Medulla oblongata (tissue), 1 donor: ENCODE measurements around the gene BEGAIN.

ENCODE experiments used
- DNase-seq: peaks from one replicate; pipeline ENCODE4 v3.0.0-alpha.2; 2015; ENCODE audit errors: extremely low spot score

The BEGAIN gene

GRCh38 chr14:100536721-100537445 lies 50.3 kb downstream of the BEGAIN start:
- no peak for DNase-seq

DNA sequence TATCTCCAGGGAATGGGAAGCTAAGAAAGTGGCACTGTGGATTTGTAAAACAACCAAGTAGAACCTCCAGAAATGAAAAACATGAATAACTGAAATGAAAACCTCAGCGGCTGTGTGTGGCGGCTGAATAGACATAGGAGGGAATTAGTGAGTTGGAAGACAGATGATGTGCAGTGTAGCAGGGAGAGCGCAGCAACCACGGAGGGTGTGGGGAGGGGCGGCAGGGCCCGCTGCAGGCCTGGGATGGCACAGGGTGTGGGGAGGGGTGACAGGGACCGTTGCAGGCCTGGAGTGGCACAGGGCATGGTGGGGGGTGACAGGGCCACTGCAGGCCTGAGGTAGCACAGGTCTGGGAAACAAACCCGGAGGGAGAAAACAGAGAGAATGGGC lies 51.1 kb downstream of the BEGAIN start:
- DNase-seq, result no peak

DNA sequence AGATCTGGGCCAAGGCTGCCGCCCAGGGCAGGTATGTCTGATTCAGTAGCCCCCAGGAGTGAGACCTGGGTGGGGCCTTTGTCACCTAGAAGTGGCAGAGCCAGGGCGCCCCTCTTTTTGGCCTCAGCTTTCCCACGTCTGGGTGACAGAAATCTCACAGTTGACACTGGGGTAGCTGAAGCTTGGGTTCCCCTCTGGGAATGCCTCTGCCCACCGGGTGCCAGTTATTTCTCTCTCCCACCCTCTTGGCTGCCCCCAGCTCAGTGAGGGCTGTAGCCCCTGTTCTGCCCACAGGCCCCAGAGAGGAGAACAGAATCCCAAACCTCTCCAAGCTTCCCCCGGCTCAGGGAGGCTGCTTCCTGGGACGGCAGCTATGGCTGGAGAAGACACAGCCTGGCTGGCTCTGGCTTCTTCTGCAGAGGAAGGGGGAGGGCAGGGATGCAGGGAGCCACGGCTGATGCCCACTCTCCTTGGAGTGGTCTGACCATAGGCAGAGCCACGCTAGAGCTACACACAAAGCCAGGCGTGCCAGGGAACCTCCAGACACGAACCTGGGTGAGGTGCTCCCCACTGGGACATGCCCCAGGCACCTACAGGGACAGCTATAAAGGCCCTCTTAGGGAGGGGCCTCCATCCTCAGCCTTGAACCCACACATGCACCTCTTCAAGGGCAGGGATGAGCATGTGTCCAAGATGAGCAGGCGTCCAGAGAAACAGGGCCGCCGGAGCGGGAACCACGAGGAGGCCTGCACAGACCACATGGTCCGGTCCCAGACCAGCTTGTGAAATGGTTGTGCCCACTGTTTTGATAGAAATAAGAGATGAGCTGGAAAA lies 51.7 kb downstream of the BEGAIN start:
- DNase-seq, result no peak

- DNase-seq, result no peak
Measured at GRCh38 chr14:100534528-100535286, 52.5 kb downstream of the BEGAIN start.

DNA sequence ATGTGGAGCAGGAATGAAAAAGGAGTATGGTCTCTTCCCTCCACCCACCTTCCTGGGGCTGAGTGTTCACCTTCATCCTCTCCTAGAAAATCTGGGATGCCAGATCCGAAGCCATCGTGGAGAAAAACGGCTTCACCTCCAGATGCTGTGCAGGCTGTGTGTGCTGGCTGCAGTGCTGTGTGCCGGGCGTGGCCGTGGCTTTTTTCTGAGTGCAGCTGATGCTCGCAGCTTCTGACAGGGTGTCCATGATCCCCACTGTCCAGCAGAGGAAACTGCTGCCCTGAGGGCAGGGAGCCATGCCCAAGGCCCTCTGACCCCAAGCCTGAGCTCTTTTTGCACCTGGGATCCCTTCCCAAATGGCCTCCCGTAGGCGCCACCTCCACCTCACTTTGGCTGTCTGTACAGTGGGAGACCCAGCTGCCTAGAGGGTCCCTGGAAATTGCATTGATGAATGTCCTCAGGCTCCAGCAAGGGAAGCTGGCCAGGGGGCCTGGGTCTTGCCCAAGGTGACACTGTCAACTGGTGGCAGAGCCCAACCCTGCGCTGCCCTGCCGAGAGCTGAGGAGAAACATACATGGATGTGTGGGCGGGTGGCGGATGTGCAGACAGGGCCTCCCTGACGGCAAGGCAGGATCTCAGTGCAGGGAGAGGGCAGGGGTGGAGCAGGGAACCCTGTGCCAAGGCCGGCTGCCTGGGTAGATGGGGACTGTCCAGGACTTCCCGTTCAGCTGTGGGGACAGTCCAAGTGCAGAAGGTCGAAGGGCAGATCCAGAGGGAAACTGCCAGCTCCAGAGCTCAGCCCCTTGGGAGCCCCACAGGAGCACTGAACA lies 53.3 kb downstream of the BEGAIN start:
- DNase-seq, result no peak

DNA sequence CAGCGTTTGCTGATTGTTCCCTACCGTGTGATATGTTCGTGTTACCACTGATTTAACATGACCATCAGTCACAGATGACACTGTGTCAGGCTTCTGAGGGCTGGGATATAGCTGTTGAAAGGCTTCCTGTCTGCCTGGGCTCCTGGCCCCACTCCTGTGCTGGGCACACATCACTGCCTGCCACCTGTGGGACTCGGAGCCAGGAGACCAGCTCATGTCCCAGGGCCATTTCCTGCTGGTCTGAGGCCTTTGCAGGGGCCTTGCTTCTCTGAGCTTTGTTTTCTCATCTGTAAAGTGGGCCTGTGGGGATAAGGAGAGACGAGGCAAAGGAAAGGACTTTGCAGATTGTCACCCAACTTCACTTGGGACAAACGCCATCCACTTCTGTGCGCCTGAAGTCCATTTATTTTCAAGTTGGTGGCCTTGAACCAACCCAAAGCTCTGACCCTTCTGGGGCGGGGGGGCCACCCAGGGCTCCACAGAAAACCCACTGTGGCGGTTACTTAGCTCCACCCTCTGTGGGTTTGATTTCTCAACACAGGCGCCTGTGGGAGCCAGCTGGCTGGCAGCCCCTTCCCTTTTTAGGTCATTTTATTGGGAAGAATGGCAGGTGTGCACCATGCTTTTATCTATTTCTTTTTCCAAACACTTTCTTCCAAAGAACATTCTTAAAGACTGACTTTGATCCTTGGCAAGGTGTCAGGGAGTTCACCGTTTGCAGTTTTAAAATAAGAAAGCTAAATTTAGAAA lies 54.1 kb downstream of the BEGAIN start:
- DNase-seq, result no peak

GRCh38 chr14:100532154-100532861 lies 54.9 kb downstream of the BEGAIN start:
- DNase-seq, result no peak

GRCh38 chr14:100531152-100532121 lies 55.8 kb downstream of the BEGAIN start:
- no peak for DNase-seq

DNA sequence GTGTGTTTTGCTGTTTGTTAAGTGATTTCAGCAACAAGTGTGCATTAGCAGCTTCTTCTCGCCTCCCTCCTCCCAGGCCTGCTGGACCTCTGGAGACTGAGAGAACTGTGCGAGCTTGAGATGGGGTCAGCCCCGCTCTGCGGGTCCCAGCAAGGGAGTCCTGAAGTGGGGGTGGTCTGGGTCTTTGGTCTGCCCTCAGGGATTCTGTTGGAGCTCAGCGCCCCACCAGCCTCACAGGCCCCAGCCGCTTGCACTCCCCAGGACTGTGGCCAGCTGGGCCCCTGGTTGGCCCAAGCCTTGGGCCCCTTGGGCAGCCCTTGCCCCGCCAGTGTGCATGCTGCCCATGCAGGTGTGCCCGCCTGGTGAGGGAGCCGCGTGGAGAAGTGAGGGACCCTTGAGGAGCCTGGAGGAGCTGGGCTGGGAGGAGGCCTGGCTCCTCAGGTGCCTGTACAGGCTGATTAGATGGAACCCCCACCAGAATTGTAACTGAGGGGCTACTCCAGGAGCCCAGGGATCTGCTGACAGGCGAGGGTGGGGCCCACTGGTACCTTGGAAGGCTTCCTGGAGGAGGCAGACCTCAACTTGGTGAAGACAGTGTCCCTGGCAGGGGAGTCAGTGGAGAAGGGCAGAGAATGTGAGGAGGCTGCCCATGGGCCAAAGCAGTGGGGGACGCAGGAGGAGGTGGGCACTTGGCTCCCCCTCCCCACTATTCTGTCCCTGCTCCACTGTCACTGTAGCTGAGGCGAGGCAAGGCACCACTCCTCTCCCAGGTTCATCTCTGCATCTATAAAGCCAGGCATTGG lies 56.7 kb downstream of the BEGAIN start:
- no peak for DNase-seq

- DNase-seq, result no peak
Measured at GRCh38 chr14:100529561-100530031, 57.6 kb downstream of the BEGAIN start.

DNA sequence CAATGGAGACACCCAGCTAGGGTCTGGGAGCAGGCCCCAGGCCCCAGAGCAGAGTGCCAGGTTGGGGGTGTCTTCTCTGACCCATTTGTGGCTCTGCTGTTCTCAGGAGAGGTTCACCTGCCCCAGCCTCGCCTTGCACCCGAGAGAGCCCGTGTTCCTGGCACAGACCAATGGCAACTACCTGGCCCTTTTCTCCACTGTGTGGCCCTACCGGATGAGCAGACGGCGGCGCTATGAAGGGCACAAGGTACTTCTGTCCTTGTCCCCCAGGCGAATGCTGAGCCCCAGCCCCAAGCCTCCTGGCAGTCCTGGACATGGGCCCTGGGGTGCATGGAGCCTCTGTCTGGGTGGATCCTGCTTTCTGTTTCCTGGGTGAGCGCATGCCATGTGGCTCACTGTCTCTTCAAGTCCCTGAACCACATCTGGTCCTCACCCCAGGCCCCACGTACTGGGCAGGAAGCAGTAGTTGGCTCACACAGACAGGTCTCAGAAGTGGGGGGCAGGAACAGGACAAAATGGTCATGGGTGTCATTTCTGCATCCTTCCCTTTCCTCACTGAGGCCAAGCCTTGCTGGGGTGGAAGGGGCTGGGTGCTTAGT lies 58.2 kb downstream of the BEGAIN start:
- no peak for DNase-seq

GRCh38 chr14:100526632-100527031 lies 60.6 kb downstream of the BEGAIN start:
- DNase-seq, result no peak

DNA sequence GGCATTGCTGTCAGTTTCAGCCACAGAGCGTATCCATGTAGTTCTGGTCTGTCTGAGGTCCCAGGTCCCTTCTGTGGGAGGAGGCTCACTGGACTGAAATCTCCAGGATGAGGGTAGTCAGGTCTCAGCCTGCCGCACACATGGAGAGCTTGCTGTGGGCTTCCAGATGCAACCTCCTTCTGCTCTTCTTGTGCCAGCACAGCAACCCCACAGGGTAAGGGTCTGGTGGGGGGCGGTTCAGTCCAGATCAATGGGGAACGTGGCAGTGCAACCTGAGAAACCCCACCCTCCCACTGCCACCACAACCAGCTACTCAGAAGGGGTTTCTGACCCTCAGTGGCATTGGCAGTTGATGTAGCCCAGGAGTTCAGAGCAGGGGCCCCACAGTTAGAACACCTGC lies 61.2 kb downstream of the BEGAIN start:
- DNase-seq, result no peak

DNA sequence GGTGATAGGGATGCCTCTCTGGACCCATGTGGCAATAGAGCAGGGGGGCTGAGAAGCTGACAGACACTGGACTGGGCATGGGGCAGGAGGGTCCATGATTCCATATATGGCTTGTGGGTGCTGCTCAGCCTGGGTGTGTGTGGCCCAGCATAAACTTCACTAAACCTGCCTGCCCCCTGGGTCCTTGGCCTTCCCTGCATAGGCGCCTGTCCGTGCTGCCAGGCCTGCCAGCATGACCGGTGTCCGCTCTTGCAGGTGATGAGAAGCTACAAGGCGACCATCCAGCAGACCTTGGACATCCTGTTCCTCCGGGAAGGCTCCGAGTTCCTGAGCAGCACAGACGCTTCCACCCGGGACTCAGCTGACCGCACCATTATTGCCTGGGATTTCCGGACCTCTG lies 61.6 kb downstream of the BEGAIN start:
- DNase-seq, result no peak

GRCh38 chr14:100524933-100525243 lies 62.3 kb downstream of the BEGAIN start:
- DNase-seq, result no peak

- no peak for DNase-seq
Measured at GRCh38 chr14:100524233-100524932, 62.8 kb downstream of the BEGAIN start.

DNA sequence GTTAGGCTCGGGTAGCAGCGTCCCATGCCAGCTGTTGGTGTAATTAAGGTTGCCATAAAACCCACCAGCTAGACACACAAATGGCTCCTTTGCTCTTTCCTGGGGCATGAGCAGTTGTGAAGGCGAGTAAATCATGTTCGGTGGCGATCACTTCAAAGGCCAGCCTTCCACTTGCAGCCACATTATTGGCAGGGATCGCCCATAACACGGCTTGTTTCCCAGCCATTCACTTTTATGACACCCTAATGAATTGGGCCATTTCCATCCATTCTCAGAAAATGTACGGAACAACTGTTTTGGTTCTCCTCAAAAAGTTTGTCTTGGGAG lies 63.4 kb downstream of the BEGAIN start:
- no peak for DNase-seq
